Measurements from ENCODE around the gene MBD3L1. TPM values are rescaled to one million over a fixed set of nuclear protein-coding genes. Genes with fewer than 3 reads are reported as not detected.

The MBD3L1 gene
- total RNA-seq (2022) (not detected in 2 replicates), Bru-seq, nascent RNA (percentile 7 among the genes with signal in this experiment), BruChase-seq, experiment 1, labeled RNA remaining after a 2-hour chase (percentile 0 among the genes with signal in this experiment), BruChase-seq, experiment 2, labeled RNA remaining after a 6-hour chase (not detected)
- long read RNA-seq: 0 reads

DNA sequence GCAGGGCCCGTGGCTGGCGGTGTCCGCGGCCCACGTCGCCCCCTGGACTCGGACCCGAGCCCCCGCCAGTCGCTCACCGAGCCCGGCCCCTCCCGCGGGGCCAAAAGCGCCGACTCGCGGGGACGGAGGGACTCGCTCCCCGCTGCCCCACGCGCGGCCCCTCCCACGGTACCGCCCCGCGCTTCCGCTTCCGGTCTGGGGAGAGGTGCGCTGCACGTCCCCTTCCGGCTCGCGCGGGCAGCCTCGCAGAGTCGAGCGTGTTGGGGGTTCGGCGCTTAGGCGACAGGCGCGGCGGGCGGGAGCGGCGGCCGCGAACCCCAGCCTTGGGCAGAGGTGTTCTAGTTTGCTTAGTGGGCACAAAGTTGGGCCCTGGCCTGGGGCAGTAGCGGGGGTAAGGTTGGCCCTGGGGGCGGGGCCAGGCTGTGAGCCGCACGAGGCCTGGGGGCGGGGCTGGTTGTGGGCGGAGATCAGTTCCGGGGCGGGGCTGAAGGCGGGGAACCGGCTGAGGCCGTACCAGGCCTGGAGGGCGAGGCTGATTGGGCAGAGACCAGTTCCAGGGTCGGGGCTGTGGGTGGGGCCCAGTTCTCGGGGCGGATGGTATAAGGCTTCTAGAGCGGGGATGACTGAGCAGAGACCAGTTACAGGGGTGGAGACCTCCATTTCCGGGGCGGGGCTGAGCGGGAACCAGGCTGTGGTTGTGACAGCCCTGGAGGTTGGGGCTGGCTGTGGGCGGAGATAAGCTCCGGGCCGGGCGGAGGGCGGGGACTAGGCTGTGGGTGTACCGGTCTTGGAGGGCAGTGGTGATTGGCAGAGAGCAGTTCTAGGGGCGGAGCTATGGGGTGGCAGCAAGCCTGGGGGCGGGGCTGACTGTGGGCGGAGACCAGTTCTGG, at the start of gene MBD3L1, which contains the start of gene ZNF558:
MBD3L1 (plus strand) TSS at position 246 of the 890 bp plus-strand sequence. CDS start 10,302 bp downstream, outside the sequence.
ZNF558 (minus strand) TSS at position 173 of the 890 bp plus-strand sequence. CDS start 9,645 bp downstream, outside the sequence.
- intact Hi-C loops (cut with micrococcal nuclease; ENCODE audit: unreplicated experiment): no loop called here
- POLR2A ChIA-PET: no interaction called here
- CTCF ChIA-PET: no interaction called here
- Mint-ChIP-seq H3K36me3 (ENCODE audit: insufficient read depth, unreplicated experiment) (peaks cover 11% of the 10 kb centered on the region), H3K27me3 (ENCODE audit: insufficient read depth, unreplicated experiment) (no peaks in the 10 kb centered on the region), H3K27ac (ENCODE audit: unreplicated experiment) (peak within 1 kb of the TSS; percentile 71), H3K4me1 (ENCODE audit: low read depth, unreplicated experiment) (no peaks in the 10 kb centered on the region), H3K4me3 (ENCODE audit: unreplicated experiment) (peak within 1 kb of the TSS; percentile 73), H3K9me3 (ENCODE audit: unreplicated experiment) (no peaks in the 10 kb centered on the region)
- H3K27me3 ChIP-seq (replicated peaks; ENCODE audit: control insufficient read depth, insufficient read depth, low read length): no peaks in the 10 kb centered on the region
- peak in 1 of 2 experiments; percentile 12 for TF ChIP-seq CTCF (IDR thresholded peaks at IDR 0.05; ENCODE audit: insufficient read depth in 1 of 2, low read depth in 1 of 2, low read length in 1 of 2, severe bottlenecking in 1 of 2, unreplicated experiment in 1 of 2)
- peaks cover 8% of the 10 kb centered on the region; the same call in 1 of the 2 replicates for H3K9me3 ChIP-seq
- H3K36me3 ChIP-seq (ENCODE audit: control insufficient read depth, insufficient read depth, low read length): no peaks in the 10 kb centered on the region
- no peaks in the 10 kb centered on the region for H3K4me1 ChIP-seq
- no TSS peak for BruUV-seq (replicated peaks)
- peak within 1 kb of the TSS; percentile 59 for H3K4me3 ChIP-seq (ENCODE audit: low read depth, low read length)
- DNase-seq: peak; percentile 93 to 97

DNA sequence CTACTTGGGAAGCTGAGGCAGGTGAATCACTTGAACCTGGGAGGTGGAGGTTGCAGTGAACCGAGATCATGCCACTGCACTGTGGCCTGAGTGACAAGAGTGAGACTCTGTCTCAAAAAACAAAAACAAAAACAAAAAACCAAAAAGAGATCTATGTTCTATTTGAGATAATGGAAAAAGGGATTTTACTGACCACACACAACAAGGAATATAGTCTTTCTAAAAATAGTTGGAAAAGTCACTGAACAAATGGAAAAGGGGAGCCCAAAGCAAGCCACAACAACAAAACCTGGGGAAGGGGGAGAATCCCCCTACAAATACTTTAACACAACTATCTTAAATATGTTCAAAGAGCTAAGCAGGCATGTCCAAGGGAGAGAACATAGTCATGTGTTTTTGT, 37.4 kb upstream of the MBD3L1 start:
- Histone ChIP-seq H3K4me3 (ENCODE audit: low read depth, low read length) (no peak overlapping the region), H3K4me1 (no peaks in the 10 kb centered on the region), H3K27me3 (replicated peaks; ENCODE audit: control insufficient read depth, insufficient read depth, low read length) (no peaks in the 10 kb centered on the region), H3K36me3 (ENCODE audit: control insufficient read depth, insufficient read depth, low read length) (no peaks in the 10 kb centered on the region), H3K9me3 (0 out of 2 replicates have a peak, but pooled peaks cover 5% of the 10 kb centered on the region)
- H3K4me3 Mint-ChIP-seq (ENCODE audit: unreplicated experiment): no peak overlapping the region
- no TSS peak for BruUV-seq (replicated peaks)
- no peaks in the 10 kb centered on the region for H3K4me1 Mint-ChIP-seq (ENCODE audit: low read depth, unreplicated experiment)
- intact Hi-C loops (cut with micrococcal nuclease; ENCODE audit: unreplicated experiment): no loop called here
- no peak overlapping the region for H3K27ac Mint-ChIP-seq (ENCODE audit: unreplicated experiment)
- H3K36me3 Mint-ChIP-seq (ENCODE audit: insufficient read depth, unreplicated experiment): no peaks in the 10 kb centered on the region
- no peak for TF ChIP-seq CTCF (IDR thresholded peaks at IDR 0.05; ENCODE audit: insufficient read depth in 1 of 2, low read depth in 1 of 2, low read length in 1 of 2, severe bottlenecking in 1 of 2, unreplicated experiment in 1 of 2)
- ChIA-PET CTCF (no interaction called here), POLR2A (no interaction called here)
- H3K27me3 Mint-ChIP-seq (ENCODE audit: insufficient read depth, unreplicated experiment): no peaks in the 10 kb centered on the region
- H3K9me3 Mint-ChIP-seq (ENCODE audit: unreplicated experiment): peaks cover 8% of the 10 kb centered on the region
- no peak for DNase-seq

DNA sequence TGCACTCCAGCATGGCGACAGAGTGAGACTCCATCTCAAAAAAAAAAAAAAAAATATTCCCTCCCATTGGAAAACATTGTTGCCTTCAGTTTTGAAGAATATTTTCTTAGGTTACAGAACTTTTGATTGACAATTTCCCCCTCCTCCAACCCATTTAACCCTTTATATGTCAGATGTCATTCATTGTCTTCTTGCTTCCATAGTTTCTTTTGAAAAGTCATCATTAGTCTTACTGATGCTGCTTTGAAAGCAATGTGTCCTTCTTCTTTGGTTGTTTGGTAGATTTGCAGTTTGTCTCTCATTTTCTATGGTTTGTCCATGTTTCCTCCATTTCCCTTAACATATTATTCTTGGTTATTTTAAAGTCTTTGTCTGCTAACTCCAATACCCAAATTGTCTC, 25.5 kb upstream of the MBD3L1 start:
- H3K4me1 Mint-ChIP-seq (ENCODE audit: low read depth, unreplicated experiment): no peaks in the 10 kb centered on the region
- CTCF ChIA-PET: no interaction called here
- no peak overlapping the region for H3K27ac Mint-ChIP-seq (ENCODE audit: unreplicated experiment)
- Histone ChIP-seq H3K4me1 (no peaks in the 10 kb centered on the region), H3K9me3 (peaks cover 28% of the 10 kb centered on the region), H3K4me3 (ENCODE audit: low read depth, low read length) (no peak overlapping the region), H3K36me3 (ENCODE audit: control insufficient read depth, insufficient read depth, low read length) (no peaks in the 10 kb centered on the region), H3K27me3 (replicated peaks; ENCODE audit: control insufficient read depth, insufficient read depth, low read length) (no peaks in the 10 kb centered on the region)
- H3K4me3 Mint-ChIP-seq (ENCODE audit: unreplicated experiment): no peak overlapping the region
- BruUV-seq (replicated peaks): no TSS peak
- intact Hi-C loops (cut with micrococcal nuclease; ENCODE audit: unreplicated experiment): no loop called here
- peaks cover 34% of the 10 kb centered on the region for H3K36me3 Mint-ChIP-seq (ENCODE audit: insufficient read depth, unreplicated experiment)
- no peaks in the 10 kb centered on the region for H3K27me3 Mint-ChIP-seq (ENCODE audit: insufficient read depth, unreplicated experiment)
- TF ChIP-seq CTCF (IDR thresholded peaks at IDR 0.05; ENCODE audit: insufficient read depth in 1 of 2, low read depth in 1 of 2, low read length in 1 of 2, severe bottlenecking in 1 of 2, unreplicated experiment in 1 of 2): no peak
- DNase-seq: no peak
- POLR2A ChIA-PET: no interaction called here
- peaks cover 39% of the 10 kb centered on the region for H3K9me3 Mint-ChIP-seq (ENCODE audit: unreplicated experiment)

All from Caco-2 (cell line).